HCT116 (cell line): ENCODE measurements around the gene ENOSF1. TPM values are rescaled to one million over a fixed set of nuclear protein-coding genes. Genes with fewer than 3 reads are reported as not detected.
A peak's percentile ranks its signal among the peaks of the same experiment; 100 is the strongest.

Source experiments
- ATAC-seq: fragments of 200-7000 bp; cut with Tn5 transposase; 2 replicates; pipeline ENCODE4 v1.9.1; 2020; ENCODE audit warnings: mild to moderate bottlenecking, moderate library complexity
- BruUV-seq: library from RNA; stranded (reverse); fragments of 400-500 nt; replicated peaks from 2 replicates; lab custom pipeline; 2021; lab: Mats Ljungman, UMichigan
- CTCF ChIA-PET: fragments of 300-600 bp; sonication (Branson Sonifier 250); formaldehyde crosslinking; loops from one replicate; lab custom pipeline; 2021; ENCODE audit warnings: antibody characterized with exemption; lab: Charles Lee
- POLR2A ChIA-PET: fragments of 300-600, 350-600 bp; sonication (Branson Sonifier 250); formaldehyde crosslinking; loops from one replicate; lab custom pipeline; 2021; ENCODE audit warnings: antibody characterized with exemption; lab: Charles Lee
- RAD21 ChIA-PET, 2 experiments: fragments of 300-600 bp; sonication (Branson Sonifier 250); formaldehyde crosslinking; loops; one replicate each; lab custom pipeline; 2023; ENCODE audit warnings: low total read pairs in 2 of 2; ENCODE audit not compliant: uncharacterized antibody in 2 of 2, unreplicated experiment in 2 of 2, low non-redundant PET in 1 of 2; lab: Charles Lee
- DNase-seq: peaks from one replicate; pipeline ENCODE4 v3.0.0-alpha.2; 2010; ENCODE audit warnings: low read depth, low spot score
- H2AFZ ChIP-seq: fragments of 200-600 bp; shearing (Covaris generic), sonication (generic); 2 replicates; pipeline ENCODE4 v1.6.1; 2017; ENCODE audit warnings: low read depth, mixed run types, mixed read lengths, antibody characterized with exemption, low read length; ENCODE audit not compliant: poor library complexity, severe bottlenecking
- H3K27ac ChIP-seq: 2 replicates; pipeline ENCODE4 v1.5.1; 2012; ENCODE audit warnings: low read depth, low read length
- H3K27me3 ChIP-seq: fragments of 200-600 bp; sonication (generic); 2 replicates; pipeline ENCODE4 v1.6.1; 2016; ENCODE audit warnings: mixed run types, low read length, mixed read lengths; ENCODE audit not compliant: insufficient read depth
- H3K36me3 ChIP-seq, 2 experiments: fragments of 200-500 bp in 1 of 2; fragments of 200-600 bp in 1 of 2; sonication (Bioruptor generic) in 1 of 2; sonication (generic) in 1 of 2; 2 replicates each; pipeline versions ENCODE4 v1.5.1 to v1.6.1; 2014 to 2016; ENCODE audit warnings: low read length in 2 of 2, inconsistent platforms in 1 of 2, mixed read lengths in 1 of 2, mixed run types in 1 of 2; ENCODE audit not compliant: insufficient read depth in 2 of 2, control insufficient read depth in 1 of 2
- H3K4me1 ChIP-seq, 2 experiments: fragments of 200-600 bp in 1 of 2; sonication (generic) in 1 of 2; 2 replicates each; pipeline versions ENCODE4 v1.5.1 to v1.6.1; 2012 to 2017; ENCODE audit warnings: low read length in 2 of 2, inconsistent platforms in 1 of 2, mild to moderate bottlenecking in 1 of 2, mixed read lengths in 1 of 2, mixed run types in 1 of 2, moderate library complexity in 1 of 2; ENCODE audit not compliant: insufficient read depth in 2 of 2, control insufficient read depth in 1 of 2
- H3K4me2 ChIP-seq: fragments of 200-600 bp; sonication (generic); 2 replicates; pipeline ENCODE4 v1.6.1; 2017; ENCODE audit warnings: mixed run types, low read length, mixed read lengths
- H3K4me3 ChIP-seq, 2 experiments: fragments of 200-600 bp in 1 of 2; sonication (generic) in 1 of 2; replicated peaks in 1 of 2; 2 replicates each; pipeline ENCODE4 v1.5.1; 2011 to 2016; ENCODE audit warnings: low read length in 2 of 2, control low read depth in 1 of 2, low read depth in 1 of 2, mild to moderate bottlenecking in 1 of 2, mixed read lengths in 1 of 2, mixed run types in 1 of 2
- H3K79me2 ChIP-seq: fragments of 200-600 bp; sonication (generic); 2 replicates; pipeline ENCODE4 v1.6.1; 2017; ENCODE audit warnings: mild to moderate bottlenecking, mixed run types, low read length, moderate library complexity, mixed read lengths; ENCODE audit not compliant: insufficient read depth
- H3K9ac ChIP-seq: fragments of 200-600 bp; sonication (generic); 2 replicates; pipeline ENCODE4 v1.6.1; 2016; ENCODE audit warnings: low read length, mixed read lengths
- H3K9me2 ChIP-seq: fragments of 200-600 bp; sonication (generic), shearing (Covaris generic); 2 replicates; pipeline ENCODE4 v1.6.1; 2017; ENCODE audit warnings: mixed run types, mild to moderate bottlenecking, moderate library complexity; ENCODE audit not compliant: insufficient read depth
- H3K9me3 ChIP-seq, 2 experiments: fragments of 200-500 bp in 1 of 2; fragments of 200-600 bp in 1 of 2; sonication (Bioruptor generic) in 1 of 2; sonication (generic) in 1 of 2; 2 replicates each; pipeline ENCODE4 v1.6.1; 2014 to 2017; ENCODE audit warnings: low read length in 2 of 2, mixed read lengths in 2 of 2, inconsistent platforms in 1 of 2, low read depth in 1 of 2, mild to moderate bottlenecking in 1 of 2, mixed run types in 1 of 2, moderate library complexity in 1 of 2; ENCODE audit not compliant: control insufficient read depth in 1 of 2, insufficient read depth in 1 of 2
- H4K20me1 ChIP-seq: fragments of 200-600 bp; sonication (generic), shearing (Covaris generic); 2 replicates; pipeline ENCODE4 v1.6.1; 2017; ENCODE audit warnings: mixed run types, mild to moderate bottlenecking, moderate library complexity; ENCODE audit not compliant: insufficient read depth
- EGR1 ChIP-seq: IDR thresholded peaks from 2 replicates; pipeline ENCODE4 v1.6.1; 2012; ENCODE audit warnings: low read depth
- ELF1 ChIP-seq: IDR thresholded peaks from 2 replicates; pipeline ENCODE4 v1.6.1; 2012; ENCODE audit warnings: low read depth, borderline replicate concordance
- EZH2 ChIP-seq: fragments of 200-600 bp; sonication (generic); IDR thresholded peaks from 2 replicates; pipeline ENCODE4 v1.6.1; 2017; ENCODE audit warnings: antibody characterized with exemption, mixed run types
- EZH2phosphoT487 ChIP-seq: fragments of 200-600 bp; IDR thresholded peaks from 2 replicates; pipeline ENCODE4 v1.6.1; 2018; ENCODE audit warnings: antibody characterized with exemption, borderline replicate concordance
- POLR2AphosphoS5 ChIP-seq: IDR thresholded peaks from 2 replicates; pipeline ENCODE4 v1.6.1; 2011; ENCODE audit warnings: mild to moderate bottlenecking, low read depth, low read length, moderate library complexity
- REST ChIP-seq: IDR thresholded peaks from 2 replicates; pipeline ENCODE4 v1.6.1; 2012; ENCODE audit warnings: low read depth
- SIN3A ChIP-seq: IDR thresholded peaks from 2 replicates; pipeline ENCODE4 v1.6.1; 2012; ENCODE audit warnings: low read depth
- SRF ChIP-seq: IDR thresholded peaks from 2 replicates; pipeline ENCODE4 v1.6.1; 2012; ENCODE audit warnings: low read depth
- TCF7L2 ChIP-seq: IDR thresholded peaks from 2 replicates; pipeline ENCODE4 v1.7.0; 2011; ENCODE audit warnings: borderline replicate concordance, inconsistent platforms; ENCODE audit not compliant: insufficient read depth, insufficient read length; ENCODE audit errors: extremely low read depth
- YY1 ChIP-seq: IDR thresholded peaks from 2 replicates; pipeline ENCODE4 v1.6.1; 2011; ENCODE audit warnings: low read length, low read depth, moderate library complexity, mild to moderate bottlenecking; ENCODE audit not compliant: insufficient replicate concordance; ENCODE audit errors: extremely low read depth
- ZFX ChIP-seq: fragments of 450-650 bp; IDR thresholded peaks from 2 replicates; pipeline ENCODE4 v1.6.1; 2017
- intact Hi-C: fragments of 100-400 bp; cut with micrococcal nuclease; formaldehyde crosslinking; loops from 2 replicates; pipeline ENCODE4 v1.10.0; 2022
- total RNA-seq: library from RNA; stranded (reverse); gene quantifications from one replicate; pipeline ENCODE4 v1.2.1, GENCODE V29; 2021; ENCODE audit not compliant: unreplicated experiment
- TF ChIP-seq, protein P1 (sequence below), 3 experiments: fragments of 200-600 bp in 1 of 3; sonication (generic) in 1 of 3; IDR thresholded peaks in 2 of 3; conservative IDR thresholded peaks in 1 of 3; 2 replicates each; pipeline ENCODE4 v1.5.1; 2012 to 2017; ENCODE audit warnings: low read depth in 2 of 3, low read length in 2 of 3, antibody characterized with exemption in 1 of 3, borderline replicate concordance in 1 of 3, control low read depth in 1 of 3, mild to moderate bottlenecking in 1 of 3, mixed read lengths in 1 of 3, mixed run types in 1 of 3, moderate library complexity in 1 of 3; ENCODE audit not compliant: insufficient read depth in 1 of 3
- TF ChIP-seq, protein P2 (sequence below): IDR thresholded peaks from 2 replicates; pipeline ENCODE4 v1.6.1; 2012

The ENOSF1 gene
- total RNA-seq, 1 experiment from 2014 or later: 90.0 TPM

GRCh38 chr18:644395-645004 is 67.9 kb downstream of the ENOSF1 start:
- ChIA-PET POLR2A (no interaction called here), RAD21 (no interaction called here), CTCF (interaction anchor here (1.8 kb wide), 1 partner anchor 20 kb away, joined by 4 read pairs; no protein-coding TSS in a partner anchor)
- Histone ChIP-seq H3K9me2 (no peaks in the 10 kb centered on the region), H3K79me2 (no peaks in the 10 kb centered on the region), H2AFZ (no peak overlapping the region), H3K27ac (no peak overlapping the region), H4K20me1 (no peaks in the 10 kb centered on the region), H3K27me3 (no peaks in the 10 kb centered on the region), H3K9me3 (no peaks in the 10 kb centered on the region), H3K4me2 (no peak overlapping the region), H3K4me3 (no peak overlapping the region), H3K9ac (no peak overlapping the region), H3K36me3 (no peaks in the 10 kb centered on the region), H3K4me1 (no peaks in the 10 kb centered on the region)
- ATAC-seq (no peak; the same call in 1 of the 2 replicates), DNase-seq (no peak)
- no peak for TF ChIP-seq TCF7L2
- TF ChIP-seq, protein P1, sequence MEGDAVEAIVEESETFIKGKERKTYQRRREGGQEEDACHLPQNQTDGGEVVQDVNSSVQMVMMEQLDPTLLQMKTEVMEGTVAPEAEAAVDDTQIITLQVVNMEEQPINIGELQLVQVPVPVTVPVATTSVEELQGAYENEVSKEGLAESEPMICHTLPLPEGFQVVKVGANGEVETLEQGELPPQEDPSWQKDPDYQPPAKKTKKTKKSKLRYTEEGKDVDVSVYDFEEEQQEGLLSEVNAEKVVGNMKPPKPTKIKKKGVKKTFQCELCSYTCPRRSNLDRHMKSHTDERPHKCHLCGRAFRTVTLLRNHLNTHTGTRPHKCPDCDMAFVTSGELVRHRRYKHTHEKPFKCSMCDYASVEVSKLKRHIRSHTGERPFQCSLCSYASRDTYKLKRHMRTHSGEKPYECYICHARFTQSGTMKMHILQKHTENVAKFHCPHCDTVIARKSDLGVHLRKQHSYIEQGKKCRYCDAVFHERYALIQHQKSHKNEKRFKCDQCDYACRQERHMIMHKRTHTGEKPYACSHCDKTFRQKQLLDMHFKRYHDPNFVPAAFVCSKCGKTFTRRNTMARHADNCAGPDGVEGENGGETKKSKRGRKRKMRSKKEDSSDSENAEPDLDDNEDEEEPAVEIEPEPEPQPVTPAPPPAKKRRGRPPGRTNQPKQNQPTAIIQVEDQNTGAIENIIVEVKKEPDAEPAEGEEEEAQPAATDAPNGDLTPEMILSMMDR (IDR thresholded peaks at IDR 0.05 in 2 of 3, conservative IDR thresholded peaks at IDR 0.05 in 1 of 3; ENCODE audit: borderline replicate concordance in 1 of 3, insufficient read depth in 1 of 3, low read depth in 2 of 3, low read length in 2 of 3): peak in 2 of 3 experiments; percentile 18 to 19; a peak in 2 of 6 replicates
- BruUV-seq: no TSS peak
- intact Hi-C loops: no loop called here

- ChIA-PET RAD21 (no interaction called here), POLR2A (no interaction called here), CTCF (no interaction called here)
- Histone ChIP-seq H3K4me3 (no peak overlapping the region), H3K9me3 (no peaks in the 10 kb centered on the region), H3K4me1 (no peaks in the 10 kb centered on the region), H3K79me2 (no peaks in the 10 kb centered on the region), H4K20me1 (no peaks in the 10 kb centered on the region), H2AFZ (no peak overlapping the region), H3K9ac (no peak overlapping the region), H3K27me3 (no peaks in the 10 kb centered on the region), H3K4me2 (no peak overlapping the region), H3K36me3 (no peaks in the 10 kb centered on the region), H3K27ac (no peak overlapping the region), H3K9me2 (no peaks in the 10 kb centered on the region)
- ATAC-seq (no peak), DNase-seq (no peak)
- no TSS peak for BruUV-seq
- intact Hi-C loops: no loop called here
- no peak for TF ChIP-seq ZFX
- TF ChIP-seq EZH2phosphoT487: no peak
- TF ChIP-seq EZH2: no peak
- TF ChIP-seq YY1: no peak
- no peak for TF ChIP-seq POLR2AphosphoS5
- no peak for TF ChIP-seq SRF
- TF ChIP-seq ELF1: no peak
- TF ChIP-seq, protein P2, sequence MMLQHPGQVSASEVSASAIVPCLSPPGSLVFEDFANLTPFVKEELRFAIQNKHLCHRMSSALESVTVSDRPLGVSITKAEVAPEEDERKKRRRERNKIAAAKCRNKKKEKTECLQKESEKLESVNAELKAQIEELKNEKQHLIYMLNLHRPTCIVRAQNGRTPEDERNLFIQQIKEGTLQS: no peak
- TF ChIP-seq REST: no peak
- TF ChIP-seq SIN3A: no peak
- TF ChIP-seq EGR1: no peak
These were observed 71.2 kb downstream of the ENOSF1 start for GRCh38 chr18:641224-641623.
